GM19023 (cell line): ENCODE measurements around the gene GLB1L3.
"Not testable (repeated sequence)": the region's sequence is repeated elsewhere in the genome, so short reads cannot be mapped to it uniquely, and the experiment has no call there.

Experiments used
- ATAC-seq: cut with Tn5 transposase; IDR thresholded peaks from one replicate; pipeline ENCODE4 v1.9.1; 2021; ENCODE audit warnings: mild to moderate bottlenecking, moderate library complexity; ENCODE audit not compliant: unreplicated experiment

GLB1L3 gene

DNA sequence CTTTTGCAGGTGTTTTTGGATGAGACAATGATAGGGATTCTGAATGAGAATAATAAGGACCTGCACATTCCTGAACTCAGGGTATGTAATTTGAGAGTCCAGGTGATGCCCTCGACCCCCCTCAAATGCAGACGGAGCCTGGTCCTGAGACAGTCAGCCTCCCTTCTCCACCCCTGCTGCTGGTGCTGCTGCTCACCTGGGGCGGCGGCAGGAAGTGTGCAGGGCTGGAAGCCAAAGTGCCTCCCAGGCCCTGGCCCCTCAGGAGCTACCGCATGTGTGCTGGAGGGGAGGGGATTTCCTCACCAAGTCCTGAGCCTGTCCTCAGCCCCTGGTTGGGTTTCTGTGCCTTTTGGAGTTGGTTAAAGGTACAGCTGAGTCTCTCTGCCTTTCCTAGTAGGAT, 36.6 kb downstream of the GLB1L3 start:
- ATAC-seq, result no peak

DNA sequence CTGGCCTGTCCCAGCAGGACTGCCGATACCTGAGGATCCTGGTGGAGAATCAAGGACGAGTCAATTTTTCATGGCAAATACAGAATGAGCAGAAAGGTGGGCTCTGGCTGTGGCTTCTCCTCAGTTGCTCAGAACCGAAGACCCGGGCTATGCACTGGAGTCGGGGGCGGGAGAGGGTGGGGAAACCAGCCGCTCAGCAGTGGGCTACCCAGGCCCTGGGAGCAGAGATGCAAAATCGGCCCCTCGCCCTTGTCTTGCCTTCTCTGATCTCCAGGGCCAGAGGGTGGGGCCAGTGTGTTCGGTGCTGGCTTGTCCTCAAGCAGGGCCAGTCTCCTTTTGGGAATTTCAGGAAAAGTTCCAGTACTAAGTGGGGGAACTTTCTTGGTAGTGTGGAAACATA, 37.2 kb downstream of the GLB1L3 start:
- no peak for ATAC-seq

GRCh38 chr11:134313821-134314607, 37.8 kb downstream of the GLB1L3 start:
- no peak for ATAC-seq

DNA sequence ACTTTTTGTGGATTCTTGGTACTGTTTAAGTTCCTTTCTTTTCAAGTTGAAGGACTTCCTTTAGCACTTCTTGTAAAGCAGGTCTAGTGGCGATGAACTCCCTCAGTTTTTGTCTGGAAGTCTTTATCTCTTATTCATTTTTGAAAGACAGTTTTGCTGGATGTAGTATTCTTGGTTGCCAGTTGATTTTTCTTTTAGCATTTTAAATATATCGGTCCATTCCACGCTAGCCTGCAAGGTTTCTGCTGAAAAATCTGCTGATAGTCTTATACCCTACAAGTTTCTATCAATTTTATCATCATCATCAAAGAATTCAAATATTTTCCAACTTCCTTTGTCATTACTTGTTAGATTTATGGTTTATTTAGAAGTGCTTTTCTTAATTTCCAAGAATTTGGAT, 40.9 kb downstream of the GLB1L3 start:
- ATAC-seq, result no peak

GRCh38 chr11:134321373-134321772, 45.2 kb downstream of the GLB1L3 start:
- not testable (repeated sequence) for ATAC-seq

DNA sequence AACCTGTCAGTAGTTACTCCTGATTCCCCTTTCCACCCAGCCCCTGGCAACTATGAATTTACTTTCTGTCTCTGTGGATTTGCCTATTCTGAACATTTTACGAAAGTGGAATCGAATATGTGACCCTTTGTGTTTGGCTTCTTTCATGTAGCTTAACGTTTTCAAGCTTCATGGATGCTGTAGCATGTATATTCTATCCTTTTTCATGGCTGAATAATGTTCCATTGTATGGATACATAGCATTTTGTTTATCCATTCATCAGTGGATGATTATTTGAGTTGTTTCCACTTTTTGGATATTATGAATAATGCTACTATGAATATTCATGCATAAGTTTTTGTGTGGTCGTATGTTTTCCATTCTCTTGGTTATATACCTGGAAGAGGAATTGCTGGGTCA, 46.4 kb downstream of the GLB1L3 start:
- ATAC-seq, result no peak

GRCh38 chr11:134328433-134328832, 52.3 kb downstream of the GLB1L3 start:
- no peak for ATAC-seq

DNA sequence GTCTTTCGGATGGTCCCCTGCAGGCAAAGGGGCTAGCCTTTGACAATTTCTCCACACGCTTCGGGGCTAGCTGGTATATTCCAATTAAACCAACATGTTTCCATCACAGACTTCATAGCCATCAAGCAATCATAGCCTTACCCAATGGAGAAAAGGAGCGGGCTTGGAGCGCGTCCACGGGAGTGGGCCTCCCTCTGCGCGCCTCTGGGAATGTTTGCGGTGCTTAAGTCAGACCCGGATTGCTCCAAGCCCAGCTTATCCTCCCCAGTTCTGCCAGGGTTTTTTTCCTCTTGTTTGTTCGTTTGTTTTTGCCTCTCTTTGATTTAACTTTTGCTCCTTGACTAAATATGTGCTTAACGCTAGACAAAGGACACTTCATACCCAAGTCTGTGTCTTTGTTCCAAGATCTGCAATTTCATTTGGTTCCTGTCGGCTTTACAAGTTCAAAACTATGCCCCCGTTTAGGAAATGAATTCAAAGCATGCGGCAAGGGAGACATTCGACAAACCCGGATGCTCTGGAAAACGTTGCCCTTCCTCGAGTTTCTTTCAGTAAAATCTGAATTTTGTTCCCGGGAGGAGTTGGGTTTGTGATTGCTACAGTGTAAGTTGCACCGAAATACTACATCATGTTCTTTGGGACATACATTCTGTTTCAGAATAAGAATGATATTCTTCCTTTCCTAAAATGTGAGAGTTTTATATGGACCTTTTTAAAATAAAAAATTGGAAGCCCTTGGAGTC, 54.6 kb downstream of the GLB1L3 start:
- ATAC-seq, result no peak

GRCh38 chr11:134331354-134332188, 55.4 kb downstream of the GLB1L3 start, which contains the start of gene GLB1L2:
Gene GLB1L2, plus strand, starts transcription at chr11:134331988. Its CDS starts 74 bp downstream, at chr11:134332062.
- peak; percentile 77 for ATAC-seq

DNA sequence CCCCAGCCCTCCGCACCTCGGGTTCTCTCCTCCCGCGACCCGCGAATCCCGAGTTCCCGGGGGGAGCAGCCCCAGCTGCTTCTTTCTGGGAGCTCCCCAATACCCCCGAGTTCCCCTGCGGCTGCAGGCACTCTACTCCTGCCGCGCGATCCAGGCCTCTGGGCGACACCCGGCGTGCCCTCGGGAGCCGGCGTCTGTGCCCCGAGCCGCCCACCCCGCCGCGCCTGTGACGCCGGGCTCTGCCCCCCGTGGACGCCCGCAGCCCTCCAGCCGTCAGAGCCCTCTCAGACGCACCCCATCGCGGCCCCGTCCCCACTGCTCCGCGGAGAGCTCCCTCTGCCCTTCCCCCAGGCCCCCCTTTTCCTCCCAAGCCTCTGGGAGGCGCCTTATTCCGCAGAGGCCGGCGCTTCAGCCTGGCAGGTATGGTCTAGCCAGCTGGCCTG, 56.0 kb downstream of the GLB1L3 start:
- ATAC-seq, result peak; percentile 22

GRCh38 chr11:134332782-134333181, 56.6 kb downstream of the GLB1L3 start:
- ATAC-seq, result no peak

DNA sequence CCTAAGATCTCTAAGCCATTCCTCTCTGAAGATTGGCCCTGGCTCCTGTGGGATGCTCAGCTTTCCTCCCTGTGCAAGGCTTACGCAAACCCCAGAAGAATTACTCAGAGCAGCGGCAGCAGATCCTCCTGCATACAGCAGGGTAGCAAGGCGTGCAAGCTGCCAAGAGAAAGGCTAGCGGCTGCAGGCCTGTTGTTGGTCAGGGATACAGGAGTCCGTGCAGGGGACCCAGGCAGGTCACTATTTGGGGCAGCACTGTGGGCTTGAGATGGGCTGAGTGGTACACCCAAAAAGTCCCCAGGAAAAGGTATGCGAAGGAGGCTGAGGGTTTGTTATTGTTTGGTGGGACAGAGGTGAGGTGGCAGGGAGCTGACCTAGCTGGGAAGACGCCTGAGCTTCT, 57.1 kb downstream of the GLB1L3 start:
- ATAC-seq, result no peak

GRCh38 chr11:134333946-134334345, 57.8 kb downstream of the GLB1L3 start:
- no peak for ATAC-seq

DNA sequence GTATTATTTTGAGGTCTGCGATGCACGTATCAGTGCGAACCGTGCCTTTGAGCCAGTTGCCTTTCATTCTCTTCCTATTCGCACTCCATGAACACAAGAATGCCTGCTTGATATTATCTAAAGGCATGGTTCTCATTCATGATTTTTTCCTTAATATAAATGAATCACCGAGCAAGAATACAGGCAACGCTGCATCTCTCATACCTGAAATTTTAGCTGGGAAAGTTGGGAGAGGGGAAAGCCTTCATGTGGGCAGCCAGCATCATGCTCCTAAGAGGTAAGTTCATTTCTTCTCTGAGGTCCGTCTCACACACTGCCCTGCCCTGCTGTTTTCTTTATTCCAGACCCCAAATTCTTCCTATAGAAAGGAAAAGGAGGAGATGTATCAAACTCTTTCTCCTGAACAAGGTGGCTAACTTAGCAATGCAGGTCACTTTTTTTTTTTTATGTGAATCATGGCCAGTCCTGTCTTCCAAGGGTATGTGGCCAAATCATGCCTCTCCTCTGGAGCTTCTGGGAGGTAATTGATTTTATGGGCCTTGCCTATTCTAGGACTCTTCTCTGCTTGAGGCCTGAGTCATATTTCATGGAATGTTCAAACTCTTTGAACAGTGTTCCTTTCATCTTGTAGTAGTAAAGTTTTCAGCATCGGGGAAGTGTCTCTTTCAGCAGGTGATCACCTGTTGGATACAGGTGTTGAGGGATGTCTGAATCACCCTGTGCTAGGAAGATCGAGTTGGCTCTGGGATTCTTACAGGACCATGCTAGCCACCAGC, 58.8 kb downstream of the GLB1L3 start:
- ATAC-seq, result no peak

- ATAC-seq, result no peak
These were observed 60.9 kb downstream of the GLB1L3 start for GRCh38 chr11:134337051-134337450.

- no peak for ATAC-seq
These were observed 61.9 kb downstream of the GLB1L3 start for GRCh38 chr11:134338068-134338467.

GRCh38 chr11:134338654-134339053, 62.5 kb downstream of the GLB1L3 start:
- no peak for ATAC-seq

DNA sequence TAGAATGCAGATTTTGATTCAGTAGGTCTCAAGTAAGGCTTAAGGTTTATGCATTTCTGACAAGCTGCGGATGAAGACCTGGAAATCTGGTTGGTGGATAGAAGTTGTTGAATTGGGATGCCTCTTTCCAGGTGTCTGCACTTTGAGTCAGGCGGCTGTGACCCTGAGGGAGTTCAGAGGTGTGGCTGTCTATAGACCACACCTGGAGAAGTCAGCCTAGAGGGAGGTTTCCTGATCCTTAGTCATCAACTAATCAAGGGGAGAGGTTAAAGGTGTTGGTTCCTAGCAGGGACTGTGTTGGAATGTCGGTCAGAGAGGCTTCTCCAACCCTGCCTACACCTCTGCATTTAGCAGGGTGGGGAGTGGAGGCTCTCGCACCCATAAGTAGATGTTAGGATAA, 63.6 kb downstream of the GLB1L3 start:
- no peak for ATAC-seq

- no peak for ATAC-seq
These were observed 64.3 kb downstream of the GLB1L3 start for GRCh38 chr11:134340354-134340964.
